OCI-LY3 (cell line): ENCODE measurements around the gene PAMR1.

Experiments used
- CTCF ChIP-seq: fragments of 200-600, 300-600 bp; sonication (generic); IDR thresholded peaks from 2 replicates; pipeline ENCODE4 v1.5.1; 2014; ENCODE audit warnings: antibody characterized with exemption, low read length, low read depth
- EZH2phosphoT487 ChIP-seq: fragments of 200-600 bp; shearing (Covaris generic); IDR thresholded peaks from 2 replicates; pipeline ENCODE4 v1.6.1; 2018; ENCODE audit warnings: antibody characterized with exemption, mixed run types, low read depth

GRCh38 chr11:35390737-35391682 is 134.4 kb downstream of the PAMR1 start:
- no peak for TF ChIP-seq CTCF
- TF ChIP-seq EZH2phosphoT487: no peak
